HepG2 (cell line): ENCODE data around the gene CHDH. TPM values are rescaled to one million over a fixed set of nuclear protein-coding genes. Genes with fewer than 3 reads are reported as not detected.
A peak's percentile ranks its signal among the peaks of the same experiment; 100 is the strongest.

Experiments
- HBP1 ChIP-seq: IDR thresholded peaks from 2 replicates; pipeline ENCODE4 v1.6.1; 2016; ENCODE audit warnings: low read depth, control low read depth
- HIVEP1 ChIP-seq: sonication (generic); formaldehyde crosslinking; IDR thresholded peaks from 2 replicates; pipeline ENCODE4 v1.4.0; 2020; ENCODE audit warnings: mild to moderate bottlenecking, missing genetic modification reagents
- HMGXB4 ChIP-seq, 2 experiments: sonication (generic) in 1 of 2; formaldehyde crosslinking in 1 of 2; IDR thresholded peaks; 2 replicates each; pipeline versions ENCODE4 v1.4.0 to v1.6.1; 2018 to 2020; ENCODE audit warnings: missing genetic modification reagents in 2 of 2, borderline replicate concordance in 1 of 2, low read depth in 1 of 2, mild to moderate bottlenecking in 1 of 2, missing biosample characterization in 1 of 2
- KDM5B ChIP-seq: sonication (generic); formaldehyde crosslinking; IDR thresholded peaks from 2 replicates; pipeline ENCODE4 v1.4.0; 2020; ENCODE audit warnings: missing genetic modification reagents, mild to moderate bottlenecking, borderline replicate concordance
- PBX3 ChIP-seq: sonication (generic); formaldehyde crosslinking; IDR thresholded peaks from 2 replicates; pipeline ENCODE4 v1.8.1; 2023; ENCODE audit warnings: missing genetic modification reagents, inconsistent platforms, borderline replicate concordance
- SAFB2 ChIP-seq: sonication (generic); formaldehyde crosslinking; IDR thresholded peaks from 2 replicates; pipeline ENCODE4 v1.5.1; 2020; ENCODE audit warnings: missing genetic modification reagents, low read depth, mild to moderate bottlenecking, borderline replicate concordance
- SP140L ChIP-seq: sonication (generic); formaldehyde crosslinking; IDR thresholded peaks from 2 replicates; pipeline ENCODE4 v1.4.0; 2020; ENCODE audit warnings: missing genetic modification reagents, borderline replicate concordance
- TAF1 ChIP-seq: sonication (generic); formaldehyde crosslinking; IDR thresholded peaks from 2 replicates; pipeline ENCODE4 v1.4.0; 2020; ENCODE audit warnings: missing genetic modification reagents
- TBP ChIP-seq: sonication (generic); formaldehyde crosslinking; IDR thresholded peaks from 2 replicates; pipeline ENCODE4 v1.5.0; 2020; ENCODE audit warnings: missing genetic modification reagents
- TEAD2 ChIP-seq: sonication (generic); formaldehyde crosslinking; IDR thresholded peaks from 2 replicates; pipeline ENCODE4 v1.9.0; 2021; ENCODE audit warnings: missing genetic modification reagents
- ZNF18 ChIP-seq: sonication (generic); formaldehyde crosslinking; IDR thresholded peaks from 2 replicates; pipeline ENCODE4 v1.8.0; 2022; ENCODE audit warnings: mild to moderate bottlenecking, missing genetic modification reagents; ENCODE audit not compliant: insufficient replicate concordance
- ZNF263 ChIP-seq: sonication (generic); formaldehyde crosslinking; IDR thresholded peaks from 2 replicates; pipeline ENCODE4 v1.4.0; 2020; ENCODE audit warnings: missing genetic modification reagents
- ZNF280D ChIP-seq: sonication (generic); formaldehyde crosslinking; IDR thresholded peaks from 2 replicates; pipeline ENCODE4 v1.5.1; 2020; ENCODE audit warnings: mild to moderate bottlenecking, missing genetic modification reagents
- ZNF282 ChIP-seq: fragments of 450-650 bp; IDR thresholded peaks from 2 replicates; pipeline ENCODE4 v1.6.1; 2018; ENCODE audit not compliant: partially characterized antibody
- ZNF350 ChIP-seq: sonication (generic); formaldehyde crosslinking; IDR thresholded peaks from 2 replicates; pipeline ENCODE4 v1.4.0; 2020; ENCODE audit warnings: mild to moderate bottlenecking, low read depth, missing genetic modification reagents, borderline replicate concordance
- ZNF616 ChIP-seq: sonication (generic); formaldehyde crosslinking; IDR thresholded peaks from 2 replicates; pipeline ENCODE4 v1.5.0; 2020; ENCODE audit warnings: low read depth, mild to moderate bottlenecking, missing genetic modification reagents
- ZNF674 ChIP-seq: sonication (generic); formaldehyde crosslinking; IDR thresholded peaks from 2 replicates; pipeline ENCODE4 v1.5.0; 2020; ENCODE audit warnings: low read depth, mild to moderate bottlenecking, missing genetic modification reagents
- ZNF737 ChIP-seq: sonication (generic); formaldehyde crosslinking; IDR thresholded peaks from 2 replicates; pipeline ENCODE4 v1.5.0; 2020; ENCODE audit warnings: missing genetic modification reagents, mild to moderate bottlenecking, borderline replicate concordance
- ZNF75D ChIP-seq: sonication (generic); formaldehyde crosslinking; IDR thresholded peaks from 2 replicates; pipeline ENCODE4 v1.8.1; 2023; ENCODE audit warnings: missing genetic modification reagents, mild to moderate bottlenecking, borderline replicate concordance
- polyA plus RNA-seq, 8 experiments: library from polyadenylated mRNA; depleted of rRNA in 3 of 8; stranded (reverse) in 7 of 8; unstranded in 1 of 8; fragments of >200 nt; fragmentation: Illumina TruSeq in 4 of 8; extraction: Trizol in 4 of 8; gene quantifications; 2 replicates each; pipeline versions ENCODE4 v1.2.1 to v1.2.3, GENCODE V29; 2011 to 2016; ENCODE audit warnings: low read depth in 4 of 8, missing spikeins in 1 of 8, mixed read lengths in 1 of 8; ENCODE audit not compliant: insufficient read depth in 1 of 8
- total RNA-seq, 5 experiments: library from RNA; depleted of rRNA; stranded (reverse); fragments of >200 nt; fragmentation: Illumina TruSeq; extraction: Trizol; gene quantifications; 2 replicates each; pipeline ENCODE4 v1.2.3, GENCODE V29; 2016; ENCODE audit warnings: low read depth in 1 of 5

Gene CHDH
- total and polyA plus RNA-seq, 2 of the 13 experiments (the other 11 are each of a cell fraction or from before 2014, with no cell fraction given): 28.1 to 48.9 TPM

- no peak; the same call in 1 of the 2 replicates for TF ChIP-seq TAF1 (CRISPR knock-in tag)
- TF ChIP-seq KDM5B (CRISPR knock-in tag): no peak
- TF ChIP-seq ZNF737 (CRISPR knock-in tag): 0 out of 2 replicates have a peak, but pooled peaks have one; percentile 6
- peak in 1 of 2 experiments; percentile 25; a peak in 2 of 4 replicates for TF ChIP-seq HMGXB4 (CRISPR knock-in tag; IDR thresholded peaks at IDR 0.05; ENCODE audit: borderline replicate concordance in 1 of 2, low read depth in 1 of 2)
- TF ChIP-seq ZNF18 (CRISPR knock-in tag): no peak
- no peak for TF ChIP-seq ZNF282
- 0 out of 2 replicates have a peak, but pooled peaks have one; percentile 32 for TF ChIP-seq ZNF616 (CRISPR knock-in tag)
- no peak for TF ChIP-seq ZNF350 (CRISPR knock-in tag)
- 0 out of 2 replicates have a peak, but pooled peaks have one; percentile 6 for TF ChIP-seq ZNF674 (CRISPR knock-in tag)
- no peak for TF ChIP-seq ZNF263 (CRISPR knock-in tag)
- no peak for TF ChIP-seq HIVEP1 (CRISPR knock-in tag)
- TF ChIP-seq TEAD2 (CRISPR knock-in tag): no peak
- no peak for TF ChIP-seq SP140L (CRISPR knock-in tag)
- TF ChIP-seq PBX3: no peak
- TF ChIP-seq HBP1 (CRISPR knock-in tag): no peak
- peak; percentile 50; the same call in 1 of the 2 replicates for TF ChIP-seq SAFB2
- TF ChIP-seq TBP (CRISPR knock-in tag): no peak
- no peak for TF ChIP-seq ZNF280D (CRISPR knock-in tag)
- TF ChIP-seq ZNF75D (CRISPR knock-in tag): no peak
Measured at GRCh38 chr3:53845103-53845880, 927 bp downstream of the CHDH start (continued).
